Neural progenitor cell (in vitro differentiated cells): ENCODE measurements around the gene UNC13C. TPM values are rescaled to one million over a fixed set of nuclear protein-coding genes. Genes with fewer than 3 reads are reported as not detected.

ENCODE experiments used
- DNase-seq: peaks from one replicate; pipeline ENCODE4 v3.0.0-alpha.2; 2016; ENCODE audit warnings: low spot score
- H2AFZ ChIP-seq: fragments of 200-600 bp; sonication (generic); replicated peaks from 2 replicates; pipeline ENCODE4 v1.6.1; 2016; ENCODE audit warnings: antibody characterized with exemption
- H3F3A ChIP-seq: fragments of 200-600 bp; sonication (generic); 2 replicates; pipeline ENCODE4 v1.6.1; 2016; ENCODE audit warnings: antibody characterized with exemption, low read depth
- H3K27ac ChIP-seq: fragments of 200-600 bp; sonication (generic); 2 replicates; pipeline ENCODE4 v1.5.1; 2016; ENCODE audit warnings: mild to moderate bottlenecking
- H3K27me3 ChIP-seq: fragments of 200-600 bp; sonication (generic); 2 replicates; pipeline ENCODE4 v1.6.1; 2016; ENCODE audit warnings: mild to moderate bottlenecking, moderate library complexity
- H3K36me3 ChIP-seq: fragments of 200-600 bp; sonication (generic); 2 replicates; pipeline ENCODE4 v1.5.1; 2016
- H3K4me1 ChIP-seq: fragments of 200-600 bp; sonication (generic); 2 replicates; pipeline ENCODE4 v1.6.1; 2016; ENCODE audit warnings: mixed run types
- H3K4me2 ChIP-seq: fragments of 200-600 bp; sonication (generic); 2 replicates; pipeline ENCODE4 v1.6.1; 2016
- H3K4me3 ChIP-seq: fragments of 200-600 bp; sonication (generic); 2 replicates; pipeline ENCODE4 v1.5.1; 2016
- H3K79me2 ChIP-seq: fragments of 200-600 bp; sonication (generic); 2 replicates; pipeline ENCODE4 v1.6.1; 2016; ENCODE audit warnings: low read depth
- H3K9ac ChIP-seq: fragments of 200-600 bp; sonication (generic); 2 replicates; pipeline ENCODE4 v1.6.1; 2016
- H3K9me3 ChIP-seq: fragments of 200-600 bp; sonication (generic); 2 replicates; pipeline ENCODE4 v1.5.1; 2016; ENCODE audit warnings: low read depth
- H4K20me1 ChIP-seq: fragments of 200-600 bp; sonication (generic); 2 replicates; pipeline ENCODE4 v1.6.1; 2016; ENCODE audit warnings: low read depth
- H3K27ac Mint-ChIP-seq: 3 replicates; pipeline ENCODE4 v1.8.0; 2021; ENCODE audit warnings: mixed read lengths
- H3K27me3 Mint-ChIP-seq: 2 replicates; pipeline ENCODE4 v1.8.0; 2022; ENCODE audit warnings: low read depth, mild to moderate bottlenecking, inconsistent platforms, moderate library complexity, mixed read lengths; ENCODE audit not compliant: insufficient read depth
- H3K36me3 Mint-ChIP-seq: 3 replicates; pipeline ENCODE4 v1.8.0; 2021; ENCODE audit warnings: mixed read lengths
- H3K4me1 Mint-ChIP-seq: 3 replicates; pipeline ENCODE4 v1.8.0; 2021; ENCODE audit warnings: mixed read lengths
- H3K4me3 Mint-ChIP-seq: 3 replicates; pipeline ENCODE4 v1.8.0; 2021; ENCODE audit warnings: mild to moderate bottlenecking, moderate library complexity, mixed read lengths
- H3K9me3 Mint-ChIP-seq: 3 replicates; pipeline ENCODE4 v1.8.0; 2020; ENCODE audit warnings: mixed read lengths
- CTCF ChIP-seq: fragments of 200-600 bp; sonication (generic); IDR thresholded peaks from 2 replicates; pipeline ENCODE4 v1.5.1; 2017; ENCODE audit warnings: antibody characterized with exemption, mild to moderate bottlenecking
- EZH2 ChIP-seq: fragments of 200-600 bp; sonication (generic); IDR thresholded peaks from 2 replicates; pipeline ENCODE4 v1.6.1; 2017; ENCODE audit warnings: antibody characterized with exemption, mild to moderate bottlenecking, moderate library complexity
- EZH2phosphoT487 ChIP-seq: fragments of 200-600 bp; sonication (generic); IDR thresholded peaks from 2 replicates; pipeline ENCODE4 v1.6.1; 2017; ENCODE audit warnings: antibody characterized with exemption
- total RNA-seq: library from RNA; depleted of rRNA; stranded (reverse); fragments of >200 nt; gene quantifications from 2 replicates; pipeline ENCODE4 v1.2.3, GENCODE V29; 2015; ENCODE audit warnings: low replicate concordance

Gene UNC13C
- total RNA-seq, 1 donor from 2014 or later, result not detected

GRCh38 chr15:54387799-54388198, 409.6 kb downstream of the UNC13C start:
- Histone ChIP-seq H3K27ac (no peak overlapping the region), H2AFZ (no peak overlapping the region), H3K4me1 (no peaks in the 10 kb centered on the region), H4K20me1 (no peaks in the 10 kb centered on the region), H3K9me3 (peaks cover 29% of the 10 kb centered on the region), H3K4me3 (no peak overlapping the region), H3K27me3 (no peaks in the 10 kb centered on the region), H3K36me3 (no peaks in the 10 kb centered on the region), H3K79me2 (no peaks in the 10 kb centered on the region), H3K4me2 (no peak overlapping the region), H3F3A (no peaks in the 10 kb centered on the region), H3K9ac (no peak overlapping the region)
- TF ChIP-seq CTCF (no peak), EZH2phosphoT487 (no peak), EZH2 (no peak)
- no peaks in the 10 kb centered on the region for H3K27me3 Mint-ChIP-seq
- DNase-seq, result no peak
- no peak overlapping the region for H3K27ac Mint-ChIP-seq
- no peak overlapping the region for H3K4me3 Mint-ChIP-seq
- no peaks in the 10 kb centered on the region for H3K9me3 Mint-ChIP-seq
- H3K36me3 Mint-ChIP-seq, result no peaks in the 10 kb centered on the region
- no peaks in the 10 kb centered on the region for H3K4me1 Mint-ChIP-seq

- Histone ChIP-seq H4K20me1 (no peaks in the 10 kb centered on the region), H3F3A (no peaks in the 10 kb centered on the region), H3K9me3 (peaks cover 21% of the 10 kb centered on the region), H3K9ac (no peak overlapping the region), H3K4me1 (no peaks in the 10 kb centered on the region), H3K4me3 (no peak overlapping the region), H2AFZ (no peak overlapping the region), H3K36me3 (no peaks in the 10 kb centered on the region), H3K27ac (no peak overlapping the region), H3K4me2 (no peak overlapping the region), H3K79me2 (no peaks in the 10 kb centered on the region), H3K27me3 (no peaks in the 10 kb centered on the region)
- DNase-seq, result no peak
- TF ChIP-seq EZH2phosphoT487 (no peak), CTCF (no peak), EZH2 (no peak)
- H3K27ac Mint-ChIP-seq, result no peak overlapping the region
- H3K27me3 Mint-ChIP-seq, result no peaks in the 10 kb centered on the region
- no peaks in the 10 kb centered on the region for H3K36me3 Mint-ChIP-seq
- no peak overlapping the region for H3K4me3 Mint-ChIP-seq
- no peaks in the 10 kb centered on the region for H3K4me1 Mint-ChIP-seq
- H3K9me3 Mint-ChIP-seq, result no peaks in the 10 kb centered on the region
Observed at GRCh38 chr15:54388746-54389145, 410.5 kb downstream of the UNC13C start.

- Mint-ChIP-seq H3K9me3 (no peaks in the 10 kb centered on the region), H3K4me3 (no peak overlapping the region), H3K27ac (no peak overlapping the region), H3K4me1 (no peaks in the 10 kb centered on the region), H3K27me3 (peaks cover 2% of the 10 kb centered on the region), H3K36me3 (no peaks in the 10 kb centered on the region)
- Histone ChIP-seq H2AFZ (no peak overlapping the region), H3K36me3 (no peaks in the 10 kb centered on the region), H3F3A (no peaks in the 10 kb centered on the region), H4K20me1 (no peaks in the 10 kb centered on the region), H3K9ac (no peak overlapping the region), H3K9me3 (peaks cover 32% of the 10 kb centered on the region), H3K27me3 (no peaks in the 10 kb centered on the region), H3K4me3 (no peak overlapping the region), H3K27ac (no peak overlapping the region), H3K4me2 (no peak overlapping the region), H3K4me1 (no peaks in the 10 kb centered on the region), H3K79me2 (no peaks in the 10 kb centered on the region)
- TF ChIP-seq EZH2 (no peak), EZH2phosphoT487 (no peak), CTCF (no peak)
- DNase-seq, result no peak
Observed at GRCh38 chr15:54410481-54410880, 432.2 kb downstream of the UNC13C start.
